Left colon (tissue), 2 donors: Measurements from ENCODE around the gene GARIN5B. TPM values are rescaled to one million over a fixed set of nuclear protein-coding genes. Genes with fewer than 3 reads are reported as not detected.
A peak's percentile ranks its signal among the peaks of the same experiment; 100 is the strongest.
"Not testable (repeated sequence)": the region's sequence is repeated elsewhere in the genome, so short reads cannot be mapped to it uniquely, and the experiment has no call there.

Source experiments
- ATAC-seq: fragments of 200-7000 bp; cut with Tn5 transposase; one replicate; pipeline ENCODE4 v1.9.1; 2020; ENCODE audit warnings: mild to moderate bottlenecking, moderate library complexity
- DNase-seq, 2 donors: peaks; one replicate each; pipeline ENCODE4 v3.0.0-alpha.2; 2020
- intact Hi-C, 2 donors: fragments of 100-400 bp; cut with DNase I in 1 of 2; cut with micrococcal nuclease in 1 of 2; formaldehyde crosslinking; loops; one replicate each; pipeline versions ENCODE4 v1.11.2 to v1.14.0; 2022; cut with DNase I, micrococcal nuclease
- long read RNA-seq: library from polyadenylated mRNA; unstranded; transcript quantifications from one replicate; pipeline ENCODE4 v2.0.0, GENCODE V29; 2021
- total RNA-seq, 2 donors: library from RNA; stranded (reverse); fragmentation: NEBNext Ultra II Directional; extraction: Animal tissue kit (Norgen Biotek cat#: 25700); gene quantifications; one replicate each; pipeline ENCODE4 v1.2.1, GENCODE V29; 2021
- donor health status: DM: no; HTN: no; CAD: no.
- donor health status: DM: yes; HTN: yes; CAD: no.

GARIN5B gene
- not detected for total RNA-seq
- long read RNA-seq = 0 reads

- intact Hi-C loops = no loop called here
- DNase-seq (no peak), ATAC-seq (no peak)
Measured at GRCh38 chr19:55362990-55363716, at the start of gene GARIN5B. Gene GARIN5B, minus strand, starts transcription at chr19:55363260. Its CDS starts 194 bp downstream, at chr19:55363066.

- no peak for DNase-seq
- intact Hi-C loops = no loop called here
- no peak for ATAC-seq
Measured at GRCh38 chr19:55410168-55410567, 47.1 kb upstream of the GARIN5B start.

- DNase-seq, intact Hi-C loops, ATAC-seq: not testable (repeated sequence)
Measured at GRCh38 chr19:55409179-55409578, 46.1 kb upstream of the GARIN5B start.

GRCh38 chr19:55408533-55408872, 45.4 kb upstream of the GARIN5B start:
- DNase-seq (no peak), ATAC-seq (no peak)
- intact Hi-C loops = no loop called here

- intact Hi-C loops = no loop called here
- peak; percentile 96 for ATAC-seq
- peak; percentile 98 to 99 for DNase-seq
Measured at GRCh38 chr19:55407800-55408532, 44.9 kb upstream of the GARIN5B start.

- intact Hi-C loops, ATAC-seq, DNase-seq: not testable (repeated sequence)
Measured at GRCh38 chr19:55407550-55407799, 44.4 kb upstream of the GARIN5B start, which contains the start of gene UBE2S. Gene UBE2S, minus strand, starts transcription at chr19:55407788. Its CDS starts 199 bp downstream, at chr19:55407589.

GRCh38 chr19:55406826-55407549, 43.9 kb upstream of the GARIN5B start:
- intact Hi-C loops = no loop called here
- peak; percentile 38 to 56 for DNase-seq
- peak; percentile 38 for ATAC-seq

- ATAC-seq = no peak
- intact Hi-C loops = no loop called here
Measured at GRCh38 chr19:55406091-55406825, 43.2 kb upstream of the GARIN5B start.

GRCh38 chr19:55405638-55406037, 42.6 kb upstream of the GARIN5B start:
- ATAC-seq = no peak
- intact Hi-C loops = no loop called here
- DNase-seq = no peak

More at GRCh38 chr19:55406091-55406825, 43.2 kb upstream of the GARIN5B start:
- no peak for DNase-seq

GRCh38 chr19:55402509-55402908, 39.4 kb upstream of the GARIN5B start:
- intact Hi-C loops = no loop called here
- ATAC-seq (no peak), DNase-seq (no peak)

GRCh38 chr19:55401390-55401789, 38.3 kb upstream of the GARIN5B start:
- intact Hi-C loops, DNase-seq, ATAC-seq: not testable (repeated sequence)

GRCh38 chr19:55400281-55401087, 37.4 kb upstream of the GARIN5B start:
- no peak for ATAC-seq
- DNase-seq = no peak
- intact Hi-C loops = no loop called here

GRCh38 chr19:55398200-55398925, 35.3 kb upstream of the GARIN5B start:
- ATAC-seq = no peak
- no peak for DNase-seq
- intact Hi-C loops = no loop called here

GRCh38 chr19:55392820-55393761, 30.0 kb upstream of the GARIN5B start:
- ATAC-seq (no peak), DNase-seq (no peak)
- intact Hi-C loops = no loop called here

- intact Hi-C loops = no loop called here
- ATAC-seq = no peak
- no peak for DNase-seq
Measured at GRCh38 chr19:55391702-55392615, 28.9 kb upstream of the GARIN5B start.
